Naive thymus-derived CD8-positive, alpha-beta T cell (primary cell): ENCODE measurements around the gene EFNA1. TPM values are rescaled to one million over a fixed set of nuclear protein-coding genes. Genes with fewer than 3 reads are reported as not detected.
A peak's percentile ranks its signal among the peaks of the same experiment; 100 is the strongest.
"Not testable (repeated sequence)": the region's sequence is repeated elsewhere in the genome, so short reads cannot be mapped to it uniquely, and the experiment has no call there.

ENCODE experiments used
- ATAC-seq, 2 donors: fragments of 150-1000 bp; cut with Tn5 transposase in 1 of 2; sonication (Bioruptor Pico), chemical (Tn5 transposase) in 1 of 2; 1 replicate in 1 of 2; 2 replicates in 1 of 2; pipeline ENCODE4 v1.10.0; 2021; ENCODE audit warnings: mild to moderate bottlenecking in 2 of 2, moderate library complexity in 2 of 2
- POLR2A ChIA-PET: fragments of 350-600 bp; sonication (Branson Sonifier 250); formaldehyde crosslinking; loops from one replicate; lab custom pipeline; 2021; ENCODE audit warnings: antibody characterized with exemption; lab: Charles Lee
- DNase-seq, 10 donors: peaks; one replicate each; pipeline versions ENCODE4 v3.0.0 to v3.0.0-alpha.2; 2020 to 2022
- H3K27ac Mint-ChIP-seq, 10 donors: one replicate each; pipeline ENCODE4 v1.8.0; 2020 to 2022; ENCODE audit warnings: mild to moderate bottlenecking in 10 of 10, mixed read lengths in 10 of 10, moderate library complexity in 4 of 10, inconsistent platforms in 1 of 10
- H3K27me3 Mint-ChIP-seq, 5 donors: one replicate each; pipeline ENCODE4 v1.8.0; 2021 to 2022; ENCODE audit warnings: mixed read lengths in 5 of 5
- H3K36me3 Mint-ChIP-seq, 3 donors: one replicate each; pipeline ENCODE4 v1.8.0; 2020 to 2022; ENCODE audit warnings: mixed read lengths in 3 of 3, mild to moderate bottlenecking in 2 of 3, inconsistent platforms in 1 of 3
- H3K4me1 Mint-ChIP-seq, 4 donors: one replicate each; pipeline ENCODE4 v1.8.0; 2021 to 2022; ENCODE audit warnings: mixed read lengths in 4 of 4
- H3K4me3 Mint-ChIP-seq, 10 donors: one replicate each; pipeline ENCODE4 v1.8.0; 2020 to 2022; ENCODE audit warnings: mild to moderate bottlenecking in 10 of 10, mixed read lengths in 10 of 10, moderate library complexity in 6 of 10, inconsistent platforms in 1 of 10
- H3K9me3 Mint-ChIP-seq, 9 donors: one replicate each; pipeline ENCODE4 v1.8.0; 2020 to 2022; ENCODE audit warnings: mixed read lengths in 9 of 9, mild to moderate bottlenecking in 3 of 9, inconsistent platforms in 1 of 9, moderate library complexity in 1 of 9
- polyA plus RNA-seq, 3 donors: library from polyadenylated mRNA; unstranded; fragments of 300-500 nt; fragmentation: Illumina TruSeq; gene quantifications; one replicate each; pipeline ENCODE4 v1.2.3, GENCODE V29; 2021
- total RNA-seq, 8 experiments: library from RNA in 2 of 8; stranded (reverse) in 2 of 8; gene quantifications; one replicate each; pipeline ENCODE4 v1.2.3 and lab custom pipeline; 2021 to 2026

EFNA1 gene
- total and polyA plus RNA-seq, 5 experiments from 2014 or later = 2.9 to 12.0 (median 8.5) TPM

GRCh38 chr1:155139895-155140629 is 12.4 kb downstream of the EFNA1 start, which contains the start of gene DPM3:
DPM3 (minus strand) TSS chr1:155140531; CDS start chr1:155140240, 291 bp downstream.
- ATAC-seq (peak; percentile 70 to 78), DNase-seq (peak; percentile 79 to 93 (median 84))
- H3K27ac Mint-ChIP-seq = peak within 1 kb of the TSS; percentile 86 to 99 (median 96)
- H3K4me3 Mint-ChIP-seq = peak within 1 kb of the TSS; percentile 91 to 100 (median 98)
- peaks cover 0 to 5% (median 0%) of the 10 kb centered on the region in 3 donors for H3K36me3 Mint-ChIP-seq
- POLR2A ChIA-PET = interaction anchor here (0.7 to 1.6 kb wide), 5 partner anchors 11 to 168 kb away, joined by 3 to 10 read pairs (median 4); partner anchors contain the start of genes FDPS and KRTCAP2
- H3K27me3 Mint-ChIP-seq = peaks cover 0 to 2% (median 0%) of the 10 kb centered on the region in 5 donors
- H3K9me3 Mint-ChIP-seq = no peaks in the 10 kb centered on the region
- H3K4me1 Mint-ChIP-seq = peaks cover 16 to 41% (median 38%) of the 10 kb centered on the region in 4 donors

DNA sequence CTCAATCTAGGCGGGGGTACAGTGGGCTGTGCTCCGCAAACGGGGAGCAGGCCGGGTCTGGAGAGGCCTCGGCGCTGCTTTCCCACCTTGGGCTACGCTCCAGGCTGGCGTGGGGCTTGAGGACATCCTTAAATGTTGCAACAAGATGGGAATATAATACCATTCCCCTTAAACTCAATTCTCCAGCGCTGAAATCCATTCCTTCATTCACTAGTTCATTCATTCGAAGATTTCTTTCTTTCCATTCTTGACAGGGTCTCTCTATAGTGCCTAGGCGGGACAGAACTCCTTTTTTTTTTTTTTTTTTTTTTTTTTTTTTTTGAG is 12.9 kb downstream of the EFNA1 start:
- ATAC-seq (no peak), DNase-seq (no peak)
- Mint-ChIP-seq H3K4me3 (peak overlapping the region; percentile 91 to 100 (median 98)), H3K9me3 (no peaks in the 10 kb centered on the region), H3K4me1 (peaks cover 11 to 36% (median 34%) of the 10 kb centered on the region in 4 donors), H3K36me3 (peaks cover 0 to 5% (median 0%) of the 10 kb centered on the region in 3 donors), H3K27ac (peak overlapping the region; percentile 86 to 99 (median 96)), H3K27me3 (peaks cover 0 to 5% (median 2%) of the 10 kb centered on the region in 5 donors)
- POLR2A ChIA-PET = interaction anchor here (0.6 to 1.6 kb wide), 5 partner anchors 11 to 168 kb away, joined by 3 to 10 read pairs (median 4); partner anchors contain the start of genes FDPS and KRTCAP2

GRCh38 chr1:155141749-155142148 is 14.1 kb downstream of the EFNA1 start:
- peaks cover 3 to 15% (median 8%) of the 10 kb centered on the region in 5 donors for H3K27me3 Mint-ChIP-seq
- no peak for ATAC-seq
- H3K9me3 Mint-ChIP-seq = no peaks in the 10 kb centered on the region
- H3K27ac Mint-ChIP-seq = no peak overlapping the region
- no peak for DNase-seq
- peaks cover 0 to 5% (median 0%) of the 10 kb centered on the region in 3 donors for H3K36me3 Mint-ChIP-seq
- peaks cover 7 to 33% (median 29%) of the 10 kb centered on the region in 4 donors for H3K4me1 Mint-ChIP-seq
- POLR2A ChIA-PET = interaction anchor here (1.4 kb wide), 1 partner anchor 52 kb away, joined by 3 read pairs; no protein-coding TSS in a partner anchor
- H3K4me3 Mint-ChIP-seq = peak overlapping the region in 5 of 10 donors; percentile 15 to 62 (median 20)

DNA sequence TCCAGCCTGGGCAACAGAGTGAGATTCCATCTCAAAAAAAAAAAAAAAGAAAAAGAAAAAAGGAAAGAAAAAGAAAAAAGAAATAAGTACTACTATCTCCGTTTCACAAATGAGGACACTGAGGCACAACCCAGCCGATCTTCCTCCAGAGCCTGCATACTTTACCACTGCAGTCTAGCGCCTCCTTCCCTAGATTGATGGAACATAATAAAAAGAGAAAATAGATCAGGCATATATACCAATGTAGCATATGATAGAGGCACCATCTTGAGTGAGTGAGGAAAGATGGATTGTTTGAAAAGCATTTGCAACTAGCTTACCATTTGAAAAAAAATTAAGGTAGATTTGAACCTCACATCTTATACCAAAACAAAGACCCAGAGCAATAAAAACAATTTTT is 17.8 kb downstream of the EFNA1 start:
- H3K36me3 Mint-ChIP-seq = no peaks in the 10 kb centered on the region
- POLR2A ChIA-PET = interaction anchor here (1.1 kb wide), 1 partner anchor 16 kb away, joined by 3 read pairs; no protein-coding TSS in a partner anchor
- peaks cover 3 to 28% (median 9%) of the 10 kb centered on the region in 5 donors for H3K27me3 Mint-ChIP-seq
- DNase-seq = no peak
- no peak for ATAC-seq
- peaks cover under 1 to 12% (median 2%) of the 10 kb centered on the region in 4 donors for H3K4me1 Mint-ChIP-seq
- no peak overlapping the region for H3K4me3 Mint-ChIP-seq
- no peaks in the 10 kb centered on the region for H3K9me3 Mint-ChIP-seq
- no peak overlapping the region for H3K27ac Mint-ChIP-seq

- not testable (repeated sequence) for H3K4me3 Mint-ChIP-seq, H3K27ac Mint-ChIP-seq, H3K4me1 Mint-ChIP-seq, H3K36me3 Mint-ChIP-seq, ATAC-seq, DNase-seq, H3K9me3 Mint-ChIP-seq, H3K27me3 Mint-ChIP-seq
- POLR2A ChIA-PET = interaction anchor here (0.6 kb wide), 1 partner anchor 15 kb away, joined by 4 read pairs; no protein-coding TSS in a partner anchor
These were observed 28.4 kb downstream of the EFNA1 start for GRCh38 chr1:155155996-155156643.

DNA sequence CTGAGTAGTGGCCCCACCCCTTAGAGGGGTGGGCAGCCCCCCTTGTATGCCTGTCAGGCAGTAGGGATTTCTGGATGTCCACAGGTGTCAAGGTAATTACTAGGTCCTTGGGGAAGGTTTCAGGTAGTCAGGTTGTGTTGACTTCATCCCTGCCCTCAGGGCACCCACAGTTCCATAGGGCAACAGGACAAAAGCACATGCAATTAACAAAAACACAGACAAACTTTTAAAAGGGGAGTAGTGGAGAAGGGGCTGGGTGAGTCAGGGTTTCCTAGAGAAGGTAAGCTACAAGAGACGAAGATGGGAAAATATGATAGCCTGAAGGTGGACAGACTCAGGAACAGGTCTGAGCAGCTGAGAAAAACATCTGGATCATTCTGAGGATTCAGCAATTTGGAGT is 31.3 kb downstream of the EFNA1 start:
- Mint-ChIP-seq H3K4me3 (no peak overlapping the region), H3K9me3 (no peaks in the 10 kb centered on the region), H3K36me3 (no peaks in the 10 kb centered on the region), H3K4me1 (no peaks in the 10 kb centered on the region), H3K27me3 (peaks cover 0 to 1% (median 0%) of the 10 kb centered on the region in 5 donors), H3K27ac (peak overlapping the region in 3 of 10 donors; percentile 2 to 45 (median 19))
- ATAC-seq = no peak
- DNase-seq = no peak
- POLR2A ChIA-PET = no interaction called here

DNA sequence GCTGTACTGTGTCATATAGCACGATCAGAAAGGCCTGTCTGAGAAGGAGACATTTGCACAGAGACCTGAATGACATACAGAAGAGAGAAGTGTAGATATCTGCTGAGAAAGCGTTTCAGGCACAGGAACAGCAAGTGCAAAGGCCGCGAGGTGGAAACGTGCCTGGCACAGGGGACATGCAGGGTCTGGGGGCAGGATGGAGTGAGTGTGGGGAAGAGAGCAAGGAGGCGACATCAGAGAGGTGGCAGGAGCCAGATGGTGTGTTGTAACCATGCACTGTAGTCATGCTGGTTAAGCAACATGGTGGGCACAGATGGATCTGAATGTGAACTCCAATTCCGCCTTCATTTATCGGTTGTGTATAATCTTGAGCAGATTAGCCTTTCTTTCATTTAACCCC is 32.5 kb downstream of the EFNA1 start:
- Mint-ChIP-seq H3K4me3 (no peak overlapping the region), H3K27me3 (peaks cover 0 to 1% (median 0%) of the 10 kb centered on the region in 5 donors), H3K4me1 (no peaks in the 10 kb centered on the region), H3K27ac (peak overlapping the region in 1 of 10 donors; percentile 24), H3K36me3 (no peaks in the 10 kb centered on the region), H3K9me3 (no peaks in the 10 kb centered on the region)
- POLR2A ChIA-PET = no interaction called here
- DNase-seq (no peak), ATAC-seq (no peak)

- POLR2A ChIA-PET, H3K27me3 Mint-ChIP-seq, ATAC-seq, H3K4me3 Mint-ChIP-seq, H3K9me3 Mint-ChIP-seq, H3K36me3 Mint-ChIP-seq, H3K27ac Mint-ChIP-seq, DNase-seq: not testable (repeated sequence)
- peaks cover 2 to 10% (median 9%) of the 10 kb centered on the region in 4 donors for H3K4me1 Mint-ChIP-seq
These were observed 35.0 kb downstream of the EFNA1 start for GRCh38 chr1:155162631-155163030.

- ATAC-seq, H3K9me3 Mint-ChIP-seq, DNase-seq, H3K27ac Mint-ChIP-seq, H3K36me3 Mint-ChIP-seq, POLR2A ChIA-PET, H3K4me3 Mint-ChIP-seq, H3K27me3 Mint-ChIP-seq: not testable (repeated sequence)
- peaks cover 6 to 15% (median 13%) of the 10 kb centered on the region in 4 donors for H3K4me1 Mint-ChIP-seq
These were observed 36.1 kb downstream of the EFNA1 start for GRCh38 chr1:155163785-155164184.

- not testable (repeated sequence) for H3K27ac Mint-ChIP-seq, H3K4me3 Mint-ChIP-seq, H3K9me3 Mint-ChIP-seq, H3K27me3 Mint-ChIP-seq, DNase-seq, ATAC-seq
- POLR2A ChIA-PET = interaction anchor here (0.6 to 0.7 kb wide), 2 partner anchors 36 to 113 kb away, joined by 4 to 5 read pairs; no protein-coding TSS in a partner anchor
- H3K4me1 Mint-ChIP-seq = peaks cover 6 to 21% (median 14%) of the 10 kb centered on the region in 4 donors
- peaks cover 0 to 12% (median 4%) of the 10 kb centered on the region in 3 donors for H3K36me3 Mint-ChIP-seq
These were observed 36.9 kb downstream of the EFNA1 start for GRCh38 chr1:155164625-155165024.

DNA sequence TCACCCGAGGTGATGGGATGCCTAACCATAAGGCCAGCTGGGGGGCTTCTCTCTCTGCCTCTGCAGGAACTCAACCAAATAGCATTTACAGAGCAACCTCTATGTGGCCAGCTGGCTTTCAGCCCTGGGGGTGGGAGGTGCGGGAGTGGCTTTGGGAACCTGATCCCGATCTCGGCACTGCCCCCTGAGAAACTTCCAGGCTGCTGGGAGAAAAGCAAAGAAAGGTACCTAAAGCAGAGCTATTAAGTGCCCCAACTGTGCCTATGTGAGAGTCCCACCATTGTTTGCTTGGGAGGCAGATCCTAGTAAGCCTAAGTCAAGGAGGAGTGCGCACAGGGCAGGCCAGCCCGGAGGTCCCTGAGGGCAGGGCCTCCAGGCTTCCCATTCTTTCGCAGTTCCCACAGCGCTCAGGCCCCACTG is 38.4 kb downstream of the EFNA1 start:
- Mint-ChIP-seq H3K4me3 (no peak overlapping the region), H3K9me3 (no peaks in the 10 kb centered on the region), H3K27ac (no peak overlapping the region), H3K27me3 (no peaks in the 10 kb centered on the region), H3K36me3 (peaks cover 0 to 21% (median 5%) of the 10 kb centered on the region in 3 donors), H3K4me1 (peaks cover 8 to 24% (median 15%) of the 10 kb centered on the region in 4 donors)
- POLR2A ChIA-PET = interaction anchor here (0.7 kb wide), 1 partner anchor 71 kb away, joined by 3 read pairs; no protein-coding TSS in a partner anchor
- ATAC-seq = no peak
- no peak for DNase-seq

DNA sequence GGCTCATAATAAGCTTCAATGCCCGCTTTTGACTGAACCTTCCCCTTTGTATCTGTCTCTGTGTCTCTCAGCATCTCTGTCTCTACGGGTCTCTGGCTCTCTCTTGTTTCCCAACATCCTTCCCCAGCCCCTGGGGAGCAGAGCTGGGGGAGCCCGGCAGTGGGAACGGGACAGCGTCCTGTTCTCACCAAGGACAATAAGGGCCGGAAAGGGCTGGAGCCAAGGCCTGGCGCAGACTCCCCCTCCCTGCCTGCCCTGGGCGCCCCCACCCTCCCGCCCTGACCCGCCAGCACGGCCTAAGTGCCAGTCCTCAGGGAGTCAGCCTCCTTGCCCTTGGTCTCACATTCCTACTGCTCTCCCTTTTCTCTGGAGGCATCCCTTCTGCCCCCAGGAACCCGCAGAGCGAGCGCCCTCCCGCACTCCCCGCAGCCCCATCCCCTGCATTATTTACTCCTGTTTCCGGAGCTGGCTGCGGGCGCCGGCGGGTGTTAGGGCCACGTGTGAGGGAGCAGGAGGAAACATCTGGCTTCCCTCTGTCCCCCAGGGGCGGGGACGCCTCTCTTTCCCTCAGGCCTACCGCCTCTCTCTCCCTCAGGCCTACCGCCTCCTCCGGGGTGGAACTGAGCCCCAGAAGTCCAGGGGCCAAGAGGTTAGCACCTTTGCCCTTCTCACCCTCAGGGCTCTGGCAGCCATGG is 38.9 kb downstream of the EFNA1 start:
- H3K9me3 Mint-ChIP-seq = no peaks in the 10 kb centered on the region
- POLR2A ChIA-PET = interaction anchor here (0.7 to 2.3 kb wide), 3 partner anchors 54 to 75 kb away, joined by 3 to 10 read pairs (median 4); no protein-coding TSS in a partner anchor
- peaks cover 8 to 24% (median 15%) of the 10 kb centered on the region in 4 donors for H3K4me1 Mint-ChIP-seq
- peak overlapping the region in 5 of 10 donors; percentile 31 to 72 (median 71) for H3K4me3 Mint-ChIP-seq
- ATAC-seq = no peak
- H3K27ac Mint-ChIP-seq = no peak overlapping the region
- H3K36me3 Mint-ChIP-seq = peaks cover 0 to 24% (median 5%) of the 10 kb centered on the region in 3 donors
- no peak for DNase-seq
- no peaks in the 10 kb centered on the region for H3K27me3 Mint-ChIP-seq
